Muscle of leg (tissue), 11 donors: ENCODE data around the gene FUT3. TPM values are rescaled to one million over a fixed set of nuclear protein-coding genes. Genes with fewer than 3 reads are reported as not detected.

Experiments
- DNase-seq: peaks from one replicate; pipeline ENCODE4 v3.0.0; 2013
- H3K27ac ChIP-seq: one replicate; pipeline ENCODE4 v1.5.1; 2013; ENCODE audit warnings: mild to moderate bottlenecking, low read length, control low read depth
- H3K27me3 ChIP-seq: one replicate; pipeline ENCODE4 v1.6.1; 2013; ENCODE audit warnings: low read length; ENCODE audit not compliant: control insufficient read depth, insufficient read depth
- H3K36me3 ChIP-seq: one replicate; pipeline ENCODE4 v1.6.1; 2013; ENCODE audit warnings: low read length; ENCODE audit not compliant: control insufficient read depth, insufficient read depth
- H3K4me1 ChIP-seq: one replicate; pipeline ENCODE4 v1.6.1; 2013; ENCODE audit warnings: low read length; ENCODE audit not compliant: control insufficient read depth, insufficient read depth
- H3K4me3 ChIP-seq: one replicate; pipeline ENCODE4 v1.5.1; 2013; ENCODE audit warnings: low read length, control low read depth
- H3K9me3 ChIP-seq: replicated peaks from 2 replicates; pipeline ENCODE4 v1.6.1; 2013; ENCODE audit warnings: low read depth, low read length; ENCODE audit not compliant: control insufficient read depth
- WGBS: methylation state at CpG from one replicate; pipeline ENCODE4 v1.1.5; 2013; ENCODE audit warnings: missing lambda C conversion rate; ENCODE audit not compliant: insufficient coverage; 5-methylcytosine and 5-hydroxymethylcytosine counted together
- polyA plus RNA-seq, 8 donors: library from polyadenylated mRNA; unstranded; fragments of 120-200 nt; gene quantifications; one replicate each; pipeline versions ENCODE4 v1.2.1 to v1.2.3, GENCODE V29; 2013; ENCODE audit warnings: inconsistent platforms in 1 of 8, low replicate concordance in 1 of 8; ENCODE audit not compliant: insufficient read length in 8 of 8, insufficient read depth in 1 of 8
- total RNA-seq: library from RNA; stranded (reverse); fragments of 120-200 nt; gene quantifications from one replicate; pipeline ENCODE4 v1.2.4, GENCODE V29; 2013

The FUT3 gene
- total and polyA plus RNA-seq, 9 donors: 0.06 to 0.38 (median 0.26) TPM; not detected in 4

GRCh38 chr19:5808120-5808816 is 43.0 kb downstream of the FUT3 start:
- no peak overlapping the region for H3K27ac ChIP-seq
- no peaks in the 10 kb centered on the region for H3K36me3 ChIP-seq
- 86% methylated on average over 19 of the region's 21 CpGs for WGBS
- H3K4me1 ChIP-seq: peaks cover 21% of the 10 kb centered on the region
- DNase-seq: no peak
- H3K9me3 ChIP-seq: no peaks in the 10 kb centered on the region
- no peak overlapping the region for H3K4me3 ChIP-seq
- peaks cover 34% of the 10 kb centered on the region for H3K27me3 ChIP-seq

- no peaks in the 10 kb centered on the region for H3K36me3 ChIP-seq
- no peaks in the 10 kb centered on the region for H3K9me3 ChIP-seq
- H3K4me1 ChIP-seq: peaks cover 28% of the 10 kb centered on the region
- no peak for DNase-seq
- no peak overlapping the region for H3K27ac ChIP-seq
- no peak overlapping the region for H3K4me3 ChIP-seq
- 89% methylated on average over 5 of the region's 5 CpGs for WGBS
- H3K27me3 ChIP-seq: peaks cover 44% of the 10 kb centered on the region
These were observed 44.3 kb downstream of the FUT3 start for GRCh38 chr19:5806905-5807304.

GRCh38 chr19:5806133-5806489 is 45.1 kb downstream of the FUT3 start:
- no peaks in the 10 kb centered on the region for H3K36me3 ChIP-seq
- peaks cover 47% of the 10 kb centered on the region for H3K27me3 ChIP-seq
- no CpG with 5 or more reads among the region's 6 CpGs for WGBS
- no peak overlapping the region for H3K27ac ChIP-seq
- H3K4me1 ChIP-seq: peaks cover 29% of the 10 kb centered on the region
- DNase-seq: no peak
- no peaks in the 10 kb centered on the region for H3K9me3 ChIP-seq
- H3K4me3 ChIP-seq: no peak overlapping the region

DNA sequence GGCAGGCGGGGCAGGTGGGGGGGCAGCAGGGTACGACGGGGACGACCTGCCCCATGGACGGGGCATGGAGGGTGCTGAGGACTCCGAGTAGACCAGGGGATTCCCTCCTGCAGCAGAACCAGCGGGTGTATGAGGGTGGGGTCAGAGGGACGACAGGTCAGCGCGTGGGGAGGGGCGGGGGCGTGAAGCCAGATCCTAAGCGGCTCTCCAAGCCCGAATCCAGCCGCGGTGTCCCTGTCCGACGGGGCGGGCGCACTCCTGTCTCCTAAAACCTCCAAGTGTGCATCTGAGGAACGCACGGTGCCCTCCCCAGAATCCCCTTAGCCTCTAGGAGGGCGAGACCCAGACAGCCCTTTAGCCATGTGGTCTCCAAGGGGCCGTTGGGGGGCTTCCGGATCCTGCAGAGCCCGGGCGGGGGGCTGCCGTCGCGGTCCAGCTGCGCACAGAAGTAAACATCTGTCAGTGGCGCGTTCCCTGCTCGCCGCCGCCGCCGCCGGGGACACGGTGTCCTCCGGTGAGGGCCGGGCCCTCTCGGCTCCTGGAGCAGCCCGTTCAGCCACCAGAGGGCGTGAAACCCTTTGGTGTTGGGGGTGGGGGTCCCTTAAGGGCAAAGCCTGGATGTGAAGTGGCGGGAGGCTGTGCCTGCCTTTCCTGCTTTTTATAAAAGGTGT is 45.7 kb downstream of the FUT3 start:
- peaks cover 47% of the 10 kb centered on the region for H3K27me3 ChIP-seq
- DNase-seq: peak; percentile 55
- no peaks in the 10 kb centered on the region for H3K36me3 ChIP-seq
- under 1% methylated on average over 45 of the region's 46 CpGs for WGBS
- no peaks in the 10 kb centered on the region for H3K9me3 ChIP-seq
- no peak overlapping the region for H3K27ac ChIP-seq
- H3K4me1 ChIP-seq: peaks cover 29% of the 10 kb centered on the region
- no peak overlapping the region for H3K4me3 ChIP-seq

DNA sequence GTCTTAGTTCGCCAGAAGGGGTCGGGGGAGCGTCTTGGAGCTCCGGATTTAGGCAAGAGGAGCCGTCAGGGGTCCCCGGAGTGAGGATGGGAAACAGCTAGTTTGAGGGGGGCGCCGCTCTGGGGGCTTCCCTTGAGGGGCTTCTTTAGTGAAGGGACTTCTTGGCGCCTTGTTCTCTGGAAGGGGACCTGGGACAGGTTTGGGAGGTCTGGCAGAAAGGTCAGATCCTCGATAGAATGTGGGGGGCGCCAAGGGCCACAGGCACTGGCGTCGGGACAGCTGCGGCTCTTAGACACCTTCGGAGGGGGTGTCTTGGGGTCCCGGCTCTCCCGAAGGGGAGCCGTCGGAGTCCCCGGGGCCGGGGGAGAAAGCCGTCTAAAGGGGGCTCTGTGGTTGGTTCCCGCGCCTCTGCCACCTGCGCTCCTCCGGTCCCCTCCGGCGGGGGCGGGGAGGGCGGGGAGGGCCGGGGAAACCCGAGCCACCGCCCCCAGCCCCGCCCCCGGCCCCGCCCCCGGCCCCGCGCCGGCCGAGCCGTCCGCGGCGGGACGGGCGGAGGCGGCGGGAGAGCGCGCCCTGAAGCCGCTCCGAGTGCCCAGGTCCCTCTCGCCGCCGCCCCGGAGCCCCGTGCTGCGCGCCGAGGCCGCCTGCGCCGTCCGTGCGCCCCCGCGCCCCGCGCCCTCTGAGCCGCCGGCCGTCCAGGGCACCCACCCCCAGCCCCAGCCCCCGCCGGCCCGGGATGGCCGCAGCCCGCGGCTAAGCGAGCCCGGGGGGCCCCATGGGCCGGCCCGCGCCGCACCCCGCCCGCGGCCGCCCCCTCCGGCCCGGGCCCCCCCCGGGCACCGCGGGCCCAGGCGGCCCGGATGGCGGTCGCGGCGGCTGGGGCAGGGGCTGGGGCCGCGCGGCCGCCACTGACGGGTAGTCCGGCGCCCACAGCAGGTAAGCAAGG is 46.5 kb downstream of the FUT3 start, which contains the start of gene NRTN:
NRTN (plus strand) TSS at position 552 of the 946 bp plus-strand sequence. CDS start 19,099 bp downstream, outside the sequence.
- under 1% methylated on average over 80 of the region's 107 CpGs for WGBS
- H3K4me1 ChIP-seq: peaks cover 35% of the 10 kb centered on the region
- H3K36me3 ChIP-seq: no peaks in the 10 kb centered on the region
- no peak within 1 kb of the TSS for H3K27ac ChIP-seq
- no peaks in the 10 kb centered on the region for H3K9me3 ChIP-seq
- peak within 1 kb of the TSS; percentile 34 for H3K4me3 ChIP-seq
- DNase-seq: peak; percentile 39
- H3K27me3 ChIP-seq: peaks cover 47% of the 10 kb centered on the region

GRCh38 chr19:5803752-5804515 is 47.3 kb downstream of the FUT3 start:
- no peak overlapping the region for H3K27ac ChIP-seq
- peaks cover 47% of the 10 kb centered on the region for H3K27me3 ChIP-seq
- peaks cover 44% of the 10 kb centered on the region for H3K4me1 ChIP-seq
- no peaks in the 10 kb centered on the region for H3K9me3 ChIP-seq
- DNase-seq: peak; percentile 93
- under 1% methylated on average over 54 of the region's 54 CpGs for WGBS
- no peaks in the 10 kb centered on the region for H3K36me3 ChIP-seq
- peak overlapping the region; percentile 34 for H3K4me3 ChIP-seq

GRCh38 chr19:5803441-5803751 is 47.9 kb downstream of the FUT3 start:
- 4% methylated on average over 4 of the region's 8 CpGs for WGBS
- Histone ChIP-seq H3K27ac (no peak overlapping the region), H3K4me1 (peaks cover 48% of the 10 kb centered on the region), H3K4me3 (peak overlapping the region; percentile 34), H3K9me3 (no peaks in the 10 kb centered on the region), H3K27me3 (peaks cover 45% of the 10 kb centered on the region), H3K36me3 (no peaks in the 10 kb centered on the region)
- DNase-seq: no peak

GRCh38 chr19:5801796-5802619 is 49.2 kb downstream of the FUT3 start:
- no peaks in the 10 kb centered on the region for H3K36me3 ChIP-seq
- H3K27ac ChIP-seq: no peak overlapping the region
- DNase-seq: peak; percentile 58
- H3K4me1 ChIP-seq: peaks cover 48% of the 10 kb centered on the region
- H3K9me3 ChIP-seq: no peaks in the 10 kb centered on the region
- 8% methylated on average over 26 of the region's 33 CpGs for WGBS
- H3K27me3 ChIP-seq: peaks cover 44% of the 10 kb centered on the region
- H3K4me3 ChIP-seq: no peak overlapping the region
